OCI-LY3 (cell line): ENCODE data around the gene ANKRD44.

Experiments used
- EZH2phosphoT487 ChIP-seq: fragments of 200-600 bp; shearing (Covaris generic); IDR thresholded peaks from 2 replicates; pipeline ENCODE4 v1.6.1; 2018; ENCODE audit warnings: antibody characterized with exemption, mixed run types, low read depth
- TF ChIP-seq, protein P1 (sequence below): fragments of 200-600, 300-600 bp; sonication (generic); IDR thresholded peaks from 2 replicates; pipeline ENCODE4 v1.5.1; 2014; ENCODE audit warnings: antibody characterized with exemption, low read length, low read depth

- TF ChIP-seq, protein P1, sequence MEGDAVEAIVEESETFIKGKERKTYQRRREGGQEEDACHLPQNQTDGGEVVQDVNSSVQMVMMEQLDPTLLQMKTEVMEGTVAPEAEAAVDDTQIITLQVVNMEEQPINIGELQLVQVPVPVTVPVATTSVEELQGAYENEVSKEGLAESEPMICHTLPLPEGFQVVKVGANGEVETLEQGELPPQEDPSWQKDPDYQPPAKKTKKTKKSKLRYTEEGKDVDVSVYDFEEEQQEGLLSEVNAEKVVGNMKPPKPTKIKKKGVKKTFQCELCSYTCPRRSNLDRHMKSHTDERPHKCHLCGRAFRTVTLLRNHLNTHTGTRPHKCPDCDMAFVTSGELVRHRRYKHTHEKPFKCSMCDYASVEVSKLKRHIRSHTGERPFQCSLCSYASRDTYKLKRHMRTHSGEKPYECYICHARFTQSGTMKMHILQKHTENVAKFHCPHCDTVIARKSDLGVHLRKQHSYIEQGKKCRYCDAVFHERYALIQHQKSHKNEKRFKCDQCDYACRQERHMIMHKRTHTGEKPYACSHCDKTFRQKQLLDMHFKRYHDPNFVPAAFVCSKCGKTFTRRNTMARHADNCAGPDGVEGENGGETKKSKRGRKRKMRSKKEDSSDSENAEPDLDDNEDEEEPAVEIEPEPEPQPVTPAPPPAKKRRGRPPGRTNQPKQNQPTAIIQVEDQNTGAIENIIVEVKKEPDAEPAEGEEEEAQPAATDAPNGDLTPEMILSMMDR, result no peak
- no peak for TF ChIP-seq EZH2phosphoT487
These were observed 340.5 kb downstream of the ANKRD44 start for GRCh38 chr2:196970099-196970498.
